C4-2B (cell line): ENCODE data around the gene CCDC148.

Experiments
- ZFX ChIP-seq: fragments of 450-650 bp; IDR thresholded peaks from 2 replicates; pipeline ENCODE4 v1.6.1; 2017
- TF ChIP-seq, protein P1 (sequence below): fragments of 450-650 bp; conservative IDR thresholded peaks from 2 replicates; pipeline ENCODE4 v1.5.1; 2017; ENCODE audit warnings: mild to moderate bottlenecking

DNA sequence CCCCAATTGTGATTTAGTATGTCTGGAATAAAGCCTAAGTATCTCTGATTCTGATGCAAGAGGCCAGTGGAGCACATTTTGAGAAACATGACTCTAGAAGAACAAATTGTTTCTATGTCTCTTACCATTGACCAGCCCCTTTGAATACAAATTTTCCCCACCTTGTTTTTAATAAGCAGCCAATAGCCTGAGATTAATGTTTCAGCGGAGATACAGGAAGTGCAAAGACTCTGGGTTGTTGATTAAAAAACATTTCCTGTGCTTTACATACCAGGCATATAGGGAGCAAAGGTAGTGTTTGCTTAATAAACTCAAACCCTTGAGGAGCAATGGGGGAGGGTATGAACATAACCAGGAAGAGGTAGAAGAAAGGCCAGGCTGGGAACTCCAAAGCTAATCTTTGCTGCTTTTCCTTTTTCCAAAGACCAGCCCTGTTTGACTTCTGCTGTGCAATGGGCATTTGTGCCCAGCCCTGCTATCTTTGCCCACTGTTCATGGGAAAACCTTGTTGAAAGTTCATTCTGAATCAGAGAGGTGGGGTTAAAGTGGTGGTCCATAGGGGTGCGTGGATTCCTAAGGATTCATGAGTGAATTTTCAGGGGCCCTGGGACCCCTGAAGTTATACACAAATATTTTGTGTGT is 325.6 kb downstream of the CCDC148 start:
- TF ChIP-seq, protein P1, sequence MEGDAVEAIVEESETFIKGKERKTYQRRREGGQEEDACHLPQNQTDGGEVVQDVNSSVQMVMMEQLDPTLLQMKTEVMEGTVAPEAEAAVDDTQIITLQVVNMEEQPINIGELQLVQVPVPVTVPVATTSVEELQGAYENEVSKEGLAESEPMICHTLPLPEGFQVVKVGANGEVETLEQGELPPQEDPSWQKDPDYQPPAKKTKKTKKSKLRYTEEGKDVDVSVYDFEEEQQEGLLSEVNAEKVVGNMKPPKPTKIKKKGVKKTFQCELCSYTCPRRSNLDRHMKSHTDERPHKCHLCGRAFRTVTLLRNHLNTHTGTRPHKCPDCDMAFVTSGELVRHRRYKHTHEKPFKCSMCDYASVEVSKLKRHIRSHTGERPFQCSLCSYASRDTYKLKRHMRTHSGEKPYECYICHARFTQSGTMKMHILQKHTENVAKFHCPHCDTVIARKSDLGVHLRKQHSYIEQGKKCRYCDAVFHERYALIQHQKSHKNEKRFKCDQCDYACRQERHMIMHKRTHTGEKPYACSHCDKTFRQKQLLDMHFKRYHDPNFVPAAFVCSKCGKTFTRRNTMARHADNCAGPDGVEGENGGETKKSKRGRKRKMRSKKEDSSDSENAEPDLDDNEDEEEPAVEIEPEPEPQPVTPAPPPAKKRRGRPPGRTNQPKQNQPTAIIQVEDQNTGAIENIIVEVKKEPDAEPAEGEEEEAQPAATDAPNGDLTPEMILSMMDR: no peak
- no peak for TF ChIP-seq ZFX
